GM12872 (cell line): ENCODE results near the gene ANKRD28.

ENCODE experiments used
- CTCF ChIP-seq: IDR thresholded peaks from 3 replicates; pipeline ENCODE4 v1.5.1; 2011; ENCODE audit warnings: low read depth, mild to moderate bottlenecking, low read length, moderate library complexity; ENCODE audit not compliant: insufficient read depth

ANKRD28 gene

GRCh38 chr3:15825016-15825415 lies 27.2 kb upstream of the ANKRD28 start:
- no peak for TF ChIP-seq CTCF

DNA sequence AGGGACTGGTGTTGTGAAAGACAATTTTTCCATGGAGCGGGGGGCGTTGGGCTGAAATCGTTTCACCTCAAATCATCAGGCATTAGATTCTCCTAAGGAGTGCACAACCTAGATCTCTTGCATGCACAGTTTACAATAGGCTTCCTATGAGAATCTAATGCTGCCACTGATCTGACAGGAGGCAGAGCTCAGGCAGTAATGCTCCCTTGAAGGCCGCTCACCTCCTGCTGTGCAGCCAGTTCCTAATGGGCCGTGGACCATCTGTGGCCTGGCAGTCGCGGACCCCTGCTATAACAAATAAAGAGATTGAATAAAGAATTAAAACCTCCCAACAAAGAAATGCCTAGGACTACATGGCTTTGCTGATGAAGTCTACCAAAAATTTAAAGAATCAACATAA lies 25.3 kb upstream of the ANKRD28 start:
- no peak for TF ChIP-seq CTCF

DNA sequence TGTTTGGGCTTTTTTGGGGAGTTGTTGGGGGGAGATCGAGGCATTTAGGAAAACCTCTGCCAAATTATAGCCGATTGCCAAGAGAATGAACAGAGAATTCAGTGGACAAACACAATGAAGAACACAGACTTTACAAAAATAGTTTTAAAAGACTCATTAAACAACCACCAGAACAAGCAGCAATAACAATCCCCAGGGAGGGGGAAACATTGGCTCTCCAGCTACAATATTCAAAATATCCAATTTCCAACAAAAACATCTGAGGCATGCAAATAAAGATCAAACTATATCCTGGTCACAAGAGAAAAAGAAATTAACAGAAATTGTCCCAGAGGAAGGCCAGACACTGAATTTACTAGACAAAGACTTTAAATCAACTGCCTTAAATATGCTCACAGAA lies 24.5 kb upstream of the ANKRD28 start:
- TF ChIP-seq CTCF = no peak

GRCh38 chr3:15820911-15821310 lies 23.1 kb upstream of the ANKRD28 start:
- no peak for TF ChIP-seq CTCF

- TF ChIP-seq CTCF = no peak
These were observed 21.8 kb upstream of the ANKRD28 start for GRCh38 chr3:15819576-15819975.

DNA sequence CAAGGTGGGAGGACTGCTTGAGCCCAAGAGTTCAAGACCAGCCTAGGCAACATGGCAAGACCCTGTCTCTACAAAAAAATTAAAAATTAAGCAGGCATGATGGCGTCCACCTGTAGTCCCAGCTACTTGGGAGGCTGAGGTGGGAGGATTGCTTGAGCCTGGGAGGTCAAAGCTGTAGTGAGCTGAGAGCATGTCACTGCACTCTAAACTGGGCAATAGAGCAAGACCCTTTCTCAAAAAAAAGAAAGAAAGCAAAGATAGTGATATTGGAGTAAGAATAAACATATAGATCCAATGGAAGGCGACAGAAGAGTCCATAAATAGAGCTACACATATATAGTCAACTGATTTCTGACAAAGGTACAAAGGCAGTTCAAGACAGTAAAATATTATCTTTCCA lies 21.3 kb upstream of the ANKRD28 start:
- no peak for TF ChIP-seq CTCF

DNA sequence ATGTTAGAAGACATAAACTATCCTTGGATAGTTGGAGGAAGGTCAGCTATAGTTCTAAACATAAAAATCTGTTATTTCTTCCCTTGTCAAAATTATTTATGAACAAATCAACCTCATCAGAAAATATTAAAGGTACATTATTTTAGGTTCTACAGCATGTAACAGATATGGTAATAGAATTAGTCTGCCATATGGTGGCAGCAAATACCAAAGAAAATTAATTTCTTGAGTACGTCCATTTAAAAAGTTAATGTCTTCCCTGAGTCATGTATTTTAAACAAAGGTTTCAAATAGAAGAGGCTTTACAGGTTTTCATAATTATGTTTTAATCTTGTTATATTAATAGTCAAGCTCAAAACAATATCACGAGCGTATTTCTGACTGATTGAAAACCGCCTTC lies 17.9 kb upstream of the ANKRD28 start:
- peak; percentile 16; the same call in 1 of the 3 replicates for TF ChIP-seq CTCF

DNA sequence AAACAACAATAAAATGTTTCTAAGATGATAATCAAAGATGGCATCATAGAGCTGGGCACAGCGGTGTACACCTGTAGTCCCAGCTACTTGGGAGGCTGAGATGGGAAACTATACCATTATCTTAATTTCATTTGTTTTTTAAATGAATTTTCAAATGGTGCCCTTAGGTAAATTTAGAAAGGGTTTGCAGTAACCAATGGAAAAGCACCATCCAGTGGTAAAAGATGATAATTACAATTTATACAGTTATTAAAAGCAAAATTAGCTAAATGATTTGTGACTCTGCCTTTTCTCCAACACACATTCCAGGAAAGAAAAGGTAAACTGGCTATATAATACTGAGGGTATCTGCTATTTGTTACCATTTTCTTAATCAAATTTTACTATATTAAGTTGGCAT lies 14.4 kb upstream of the ANKRD28 start:
- peak; percentile 40; the same call in 1 of the 3 replicates for TF ChIP-seq CTCF
